ENCODE data around the gene PCLO.

The PCLO gene

GRCh38 chr7:83001362-83002040, 161.2 kb downstream of the PCLO start:
- no peak for DNase-seq (ENCODE audit: low spot score in 2 of 2)
- no peaks in the 10 kb centered on the region for H3K9me3 ChIP-seq
- in situ Hi-C loops (cut with MboI; ENCODE audit: low sequenced_read_pairs), result no loop called here
- no peaks in the 10 kb centered on the region for H3K4me1 ChIP-seq
- no peaks in the 10 kb centered on the region for H3K36me3 ChIP-seq (replicated peaks)
- no peaks in the 10 kb centered on the region for H3K27me3 ChIP-seq (ENCODE audit: low read depth)
- H3K4me3 ChIP-seq, result no peak overlapping the region

- Histone ChIP-seq H3K27me3 (ENCODE audit: low read depth) (no peaks in the 10 kb centered on the region), H3K4me3 (no peak overlapping the region), H3K4me1 (no peaks in the 10 kb centered on the region), H3K36me3 (replicated peaks) (no peaks in the 10 kb centered on the region), H3K9me3 (no peaks in the 10 kb centered on the region)
- in situ Hi-C loops (cut with MboI; ENCODE audit: low sequenced_read_pairs), result no loop called here
- no peak for DNase-seq (ENCODE audit: low spot score in 2 of 2)
These were observed 164.2 kb downstream of the PCLO start for GRCh38 chr7:82998436-82998835.

DNA sequence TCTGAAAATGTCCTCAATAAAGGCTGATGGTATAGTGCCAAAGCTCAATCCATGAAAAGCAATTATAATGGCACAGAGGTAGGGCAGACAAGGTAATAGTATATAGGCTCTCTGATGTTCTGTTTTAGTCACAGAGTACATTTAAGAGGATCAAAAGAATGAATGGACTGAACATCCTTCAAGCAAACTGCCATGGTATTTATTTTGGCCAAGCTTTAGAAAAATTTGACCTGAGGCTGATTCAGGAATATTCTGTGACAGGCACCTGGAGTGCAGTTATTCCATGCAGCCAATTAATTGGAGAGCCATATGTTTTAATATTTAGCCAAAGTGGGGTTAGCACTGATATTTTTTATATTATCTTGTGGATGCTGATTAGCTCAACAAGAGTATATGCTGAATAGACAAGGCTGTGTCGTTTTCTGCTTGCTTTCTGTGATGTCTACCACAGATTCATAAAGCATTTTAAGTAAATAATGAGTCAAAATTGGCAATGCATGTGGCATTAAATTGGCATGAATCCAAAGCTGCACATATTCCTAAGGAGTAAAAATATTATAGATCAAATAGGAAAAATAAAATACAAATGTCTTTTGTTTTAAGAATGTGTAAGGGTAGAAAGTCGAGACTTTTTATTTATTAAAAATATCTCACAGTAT, 177.4 kb downstream of the PCLO start:
- in situ Hi-C loops (cut with MboI; ENCODE audit: low sequenced_read_pairs), result no loop called here
- no peak for DNase-seq (ENCODE audit: low spot score in 2 of 2)

DNA sequence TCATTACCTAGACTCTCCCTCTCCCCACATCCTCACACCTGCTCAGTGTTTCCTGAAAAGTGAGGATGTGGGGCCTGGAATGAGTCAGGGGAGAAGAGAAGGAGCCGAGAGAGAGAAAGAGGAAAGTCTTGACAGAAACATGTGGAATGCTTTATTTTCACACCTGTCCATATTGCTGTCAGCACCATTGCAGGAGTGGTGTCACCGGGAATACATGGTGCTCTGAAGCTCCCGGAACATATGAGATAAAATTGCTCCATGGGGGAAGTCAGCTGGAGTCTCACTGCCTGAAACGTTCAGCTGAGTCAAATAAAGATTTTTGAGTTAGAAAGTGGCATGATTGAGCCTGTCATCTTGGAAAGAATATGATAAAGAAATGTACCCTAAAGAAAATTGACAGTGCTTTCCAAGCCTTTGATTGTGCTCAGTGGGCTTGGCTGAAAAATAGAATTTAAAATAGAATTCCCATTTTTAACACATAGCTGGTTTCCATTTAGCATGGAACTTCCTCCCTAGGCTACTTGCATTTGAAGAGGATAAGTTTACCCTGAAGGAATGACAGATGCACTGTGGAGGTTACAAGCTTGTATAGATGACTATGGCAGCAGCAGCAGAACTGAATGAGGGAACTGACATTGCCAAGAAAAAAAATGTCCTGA, 182.4 kb downstream of the PCLO start:
- no peaks in the 10 kb centered on the region for H3K4me1 ChIP-seq
- no peaks in the 10 kb centered on the region for H3K36me3 ChIP-seq (replicated peaks)
- H3K9me3 ChIP-seq, result no peaks in the 10 kb centered on the region
- in situ Hi-C loops (cut with MboI; ENCODE audit: low sequenced_read_pairs), result no loop called here
- H3K27me3 ChIP-seq (ENCODE audit: low read depth), result no peaks in the 10 kb centered on the region
- no peak overlapping the region for H3K4me3 ChIP-seq
- DNase-seq (ENCODE audit: low spot score in 2 of 2), result no peak

More for the DNA sequence above, 177.4 kb downstream of the PCLO start:
- no peaks in the 10 kb centered on the region for H3K4me1 ChIP-seq
- no peaks in the 10 kb centered on the region for H3K27me3 ChIP-seq (ENCODE audit: low read depth)
- no peaks in the 10 kb centered on the region for H3K36me3 ChIP-seq (replicated peaks)
- no peaks in the 10 kb centered on the region for H3K9me3 ChIP-seq
- no peak overlapping the region for H3K4me3 ChIP-seq

DNA sequence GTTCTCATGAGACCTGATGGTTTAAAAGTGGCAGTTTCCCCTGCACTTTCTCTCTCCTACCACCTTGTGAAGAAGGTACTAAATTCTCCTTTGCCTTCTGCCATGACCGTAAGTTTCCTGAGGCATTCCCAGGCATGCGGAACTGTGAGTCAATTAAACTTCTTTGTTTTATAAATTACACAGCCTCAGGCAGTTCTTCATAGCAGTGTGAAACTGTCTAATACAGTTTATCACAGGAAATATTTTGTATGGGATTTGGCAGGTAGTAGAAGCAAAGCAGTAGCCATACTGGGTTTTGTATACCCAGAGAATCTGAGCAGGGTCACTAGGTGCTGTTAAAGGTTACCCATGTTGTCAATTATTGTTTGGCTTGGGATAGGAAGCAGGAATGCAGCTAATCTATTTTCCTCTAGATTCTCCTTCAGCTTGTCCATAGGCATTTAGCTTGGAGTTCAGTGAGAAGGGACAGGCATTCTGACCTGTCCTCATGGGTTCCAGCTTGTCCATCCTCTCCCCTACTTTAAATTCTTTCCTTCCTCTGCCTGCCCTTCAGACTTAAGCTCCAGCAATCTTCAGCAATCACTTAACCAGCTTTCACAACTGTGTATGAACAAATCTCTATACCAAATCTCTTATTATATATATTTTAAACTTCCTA, 186.7 kb downstream of the PCLO start:
- DNase-seq (ENCODE audit: low spot score in 2 of 2), result no peak
- no peaks in the 10 kb centered on the region for H3K27me3 ChIP-seq (ENCODE audit: low read depth)
- in situ Hi-C loops (cut with MboI; ENCODE audit: low sequenced_read_pairs), result no loop called here

GRCh38 chr7:82972135-82972534, 190.5 kb downstream of the PCLO start:
- Histone ChIP-seq H3K27me3 (ENCODE audit: low read depth) (no peaks in the 10 kb centered on the region), H3K9me3 (no peaks in the 10 kb centered on the region), H3K4me3 (no peak overlapping the region), H3K36me3 (replicated peaks) (no peaks in the 10 kb centered on the region), H3K4me1 (peaks cover 6% of the 10 kb centered on the region)
- DNase-seq (ENCODE audit: low spot score in 2 of 2), result no peak
- in situ Hi-C loops (cut with MboI; ENCODE audit: low sequenced_read_pairs), result no loop called here

More for the DNA sequence above, 186.7 kb downstream of the PCLO start:
- H3K4me1 ChIP-seq, result no peaks in the 10 kb centered on the region
- H3K36me3 ChIP-seq (replicated peaks), result no peaks in the 10 kb centered on the region
- no peaks in the 10 kb centered on the region for H3K9me3 ChIP-seq
- H3K4me3 ChIP-seq, result no peak overlapping the region

- Histone ChIP-seq H3K4me3 (no peak overlapping the region), H3K36me3 (replicated peaks) (no peaks in the 10 kb centered on the region)
- in situ Hi-C loops (cut with MboI; ENCODE audit: low sequenced_read_pairs), result no loop called here
These were observed 197.3 kb downstream of the PCLO start for GRCh38 chr7:82965088-82966036.

DNA sequence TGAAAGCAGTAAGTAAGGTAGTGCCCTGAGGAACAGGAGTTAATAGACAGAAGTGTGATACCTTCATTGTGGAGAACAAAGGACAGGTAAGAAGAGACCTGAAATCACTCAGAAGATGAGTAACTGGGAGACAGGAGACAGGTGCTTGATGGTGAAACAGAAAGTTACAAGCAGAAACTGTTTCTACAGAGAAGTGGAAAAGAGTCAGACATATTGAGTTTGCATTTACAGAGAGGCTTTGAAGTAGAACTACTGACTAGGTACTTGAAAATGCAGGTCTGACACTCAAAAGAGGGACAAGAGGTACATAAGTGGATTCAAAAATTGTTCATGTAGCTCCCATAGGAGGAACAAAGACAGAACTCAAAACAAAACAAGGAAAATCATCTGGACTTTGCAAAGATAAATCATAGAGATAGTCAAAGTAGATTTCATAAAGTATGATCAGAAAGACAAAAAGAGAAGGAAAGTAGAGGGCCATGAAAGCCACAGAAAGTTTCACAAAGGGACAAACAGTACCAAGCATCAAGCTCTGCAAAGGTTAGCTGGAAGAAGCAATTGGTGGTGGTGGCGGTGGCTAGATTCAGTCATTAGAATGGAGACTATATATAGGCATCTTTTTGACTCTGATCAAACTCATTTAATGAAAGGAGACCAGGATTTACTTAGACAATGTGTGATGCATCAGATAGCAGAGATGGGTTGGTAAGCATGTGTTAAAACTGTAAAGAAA, 198.4 kb downstream of the PCLO start:
- Histone ChIP-seq H3K27me3 (ENCODE audit: low read depth) (no peaks in the 10 kb centered on the region), H3K4me1 (peaks cover 6% of the 10 kb centered on the region), H3K4me3 (no peak overlapping the region), H3K9me3 (no peaks in the 10 kb centered on the region), H3K36me3 (replicated peaks) (no peaks in the 10 kb centered on the region)
- no peak for DNase-seq (ENCODE audit: low spot score in 2 of 2)
- in situ Hi-C loops (cut with MboI; ENCODE audit: low sequenced_read_pairs), result no loop called here

More at GRCh38 chr7:82965088-82966036, 197.3 kb downstream of the PCLO start:
- Histone ChIP-seq H3K9me3 (no peaks in the 10 kb centered on the region), H3K27me3 (ENCODE audit: low read depth) (no peaks in the 10 kb centered on the region), H3K4me1 (peaks cover 6% of the 10 kb centered on the region)
- DNase-seq (ENCODE audit: low spot score in 2 of 2), result no peak

GRCh38 chr7:82961240-82961639, 201.4 kb downstream of the PCLO start:
- no peaks in the 10 kb centered on the region; the same call in 1 of the 2 replicates for H3K4me1 ChIP-seq
- no peaks in the 10 kb centered on the region for H3K36me3 ChIP-seq (replicated peaks)
- no peaks in the 10 kb centered on the region for H3K9me3 ChIP-seq
- no peaks in the 10 kb centered on the region for H3K27me3 ChIP-seq (ENCODE audit: low read depth)
- H3K4me3 ChIP-seq, result no peak overlapping the region
- in situ Hi-C loops (cut with MboI; ENCODE audit: low sequenced_read_pairs), result no loop called here
- DNase-seq (ENCODE audit: low spot score in 2 of 2), result no peak

- Histone ChIP-seq H3K9me3 (no peaks in the 10 kb centered on the region), H3K27me3 (ENCODE audit: low read depth) (no peaks in the 10 kb centered on the region), H3K4me3 (no peak overlapping the region), H3K4me1 (no peaks in the 10 kb centered on the region), H3K36me3 (replicated peaks) (no peaks in the 10 kb centered on the region)
- in situ Hi-C loops (cut with MboI; ENCODE audit: low sequenced_read_pairs), result no loop called here
- no peak for DNase-seq (ENCODE audit: low spot score in 2 of 2)
These were observed 203.2 kb downstream of the PCLO start for GRCh38 chr7:82959528-82959927.

DNA sequence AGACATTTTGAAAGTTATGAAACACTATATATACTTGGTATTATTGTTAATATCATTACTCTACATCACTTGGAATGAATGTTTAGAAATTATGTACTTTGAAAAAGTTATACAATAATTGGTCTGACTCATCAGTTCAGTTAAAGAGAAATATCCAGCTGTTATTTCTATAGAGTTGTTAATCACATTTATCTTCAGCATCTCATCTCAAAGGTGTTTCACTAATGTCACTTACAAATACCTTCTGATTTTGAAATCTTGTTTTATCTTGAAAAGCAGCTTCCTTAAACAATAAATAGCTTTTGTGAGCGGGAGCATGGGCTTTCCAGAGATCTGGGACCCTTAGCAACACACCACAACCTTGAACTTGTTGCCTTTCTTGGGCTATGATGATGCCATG, 205.2 kb downstream of the PCLO start:
- no peak for DNase-seq (ENCODE audit: low spot score in 2 of 2)
- H3K4me1 ChIP-seq, result no peaks in the 10 kb centered on the region
- in situ Hi-C loops (cut with MboI; ENCODE audit: low sequenced_read_pairs), result no loop called here
- H3K9me3 ChIP-seq, result no peaks in the 10 kb centered on the region
- H3K27me3 ChIP-seq (ENCODE audit: low read depth), result no peaks in the 10 kb centered on the region
- no peaks in the 10 kb centered on the region for H3K36me3 ChIP-seq (replicated peaks)
- H3K4me3 ChIP-seq, result no peak overlapping the region

DNA sequence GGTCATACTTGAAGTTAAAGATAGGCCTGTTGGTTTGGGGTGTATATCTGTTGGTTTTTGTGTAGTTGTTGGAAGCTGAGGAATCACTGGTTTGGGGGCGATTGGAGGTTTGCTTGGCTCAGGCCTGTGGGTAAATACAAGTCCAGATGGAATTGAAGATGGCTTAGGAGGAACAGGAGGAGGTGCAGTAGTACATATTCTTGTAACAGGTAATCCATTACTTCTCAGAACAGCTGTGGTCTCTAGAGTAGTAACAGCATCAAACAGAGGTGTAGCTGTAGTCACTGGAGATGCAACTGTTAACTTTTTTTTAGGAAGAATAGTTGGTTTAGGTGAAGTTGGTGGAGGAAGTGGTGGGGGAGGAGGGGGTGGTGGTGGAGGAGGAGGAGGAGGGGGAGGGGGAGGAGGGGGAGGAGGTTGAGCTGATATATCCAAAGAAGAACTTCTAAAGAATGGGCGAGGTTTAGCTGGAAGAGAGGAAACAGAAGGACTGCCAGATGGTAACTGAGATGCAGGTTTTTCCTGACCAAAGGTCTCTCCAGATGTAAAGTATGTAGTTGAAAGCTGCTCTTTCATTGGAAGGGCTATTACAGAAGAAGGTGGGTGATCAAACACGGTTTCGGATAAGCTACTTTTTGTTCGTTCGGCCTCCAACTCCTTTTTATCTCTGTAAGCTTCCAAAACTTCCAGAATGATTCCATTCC, 209.2 kb downstream of the PCLO start:
- Histone ChIP-seq H3K4me1 (no peaks in the 10 kb centered on the region), H3K27me3 (ENCODE audit: low read depth) (no peaks in the 10 kb centered on the region), H3K9me3 (no peaks in the 10 kb centered on the region), H3K4me3 (no peak overlapping the region), H3K36me3 (replicated peaks) (no peaks in the 10 kb centered on the region)
- in situ Hi-C loops (cut with MboI; ENCODE audit: low sequenced_read_pairs), result no loop called here
- no peak for DNase-seq (ENCODE audit: low spot score in 2 of 2)

All from HAP-1 (cell line).